ENCODE measurements around the gene DERL3.

DERL3 gene

DNA sequence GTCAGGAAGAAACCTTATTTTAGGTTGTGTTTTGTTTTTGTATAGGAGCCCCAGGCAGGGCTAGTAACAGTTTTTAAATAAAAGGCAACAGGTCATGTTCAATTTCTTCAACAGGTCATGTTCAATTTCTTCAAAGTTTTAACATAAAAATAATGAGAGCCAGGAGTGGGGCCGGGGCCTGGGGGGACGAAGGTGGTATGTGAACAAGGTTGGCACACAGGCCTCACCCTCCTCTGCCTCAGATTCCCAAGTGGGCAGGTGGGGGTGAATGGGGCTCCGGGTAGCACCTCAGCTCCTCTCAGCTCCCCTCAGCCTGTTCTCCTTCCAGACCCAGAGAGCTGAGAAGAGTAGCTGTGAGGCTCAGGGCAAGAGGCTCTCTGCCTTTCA lies 4.4 kb downstream of the DERL3 start:
- H3K27me3 Mint-ChIP-seq (ENCODE audit: low read depth) = no peaks in the 10 kb centered on the region
- peaks cover 40% of the 10 kb centered on the region for H3K4me1 Mint-ChIP-seq
- H3K4me3 Mint-ChIP-seq = no peak overlapping the region
- H3K9me3 Mint-ChIP-seq = peaks cover 3% of the 10 kb centered on the region
- no peak overlapping the region for H3K27ac Mint-ChIP-seq
- peaks cover 26% of the 10 kb centered on the region for H3K36me3 Mint-ChIP-seq (ENCODE audit: low read depth)
- TF ChIP-seq, protein P1, sequence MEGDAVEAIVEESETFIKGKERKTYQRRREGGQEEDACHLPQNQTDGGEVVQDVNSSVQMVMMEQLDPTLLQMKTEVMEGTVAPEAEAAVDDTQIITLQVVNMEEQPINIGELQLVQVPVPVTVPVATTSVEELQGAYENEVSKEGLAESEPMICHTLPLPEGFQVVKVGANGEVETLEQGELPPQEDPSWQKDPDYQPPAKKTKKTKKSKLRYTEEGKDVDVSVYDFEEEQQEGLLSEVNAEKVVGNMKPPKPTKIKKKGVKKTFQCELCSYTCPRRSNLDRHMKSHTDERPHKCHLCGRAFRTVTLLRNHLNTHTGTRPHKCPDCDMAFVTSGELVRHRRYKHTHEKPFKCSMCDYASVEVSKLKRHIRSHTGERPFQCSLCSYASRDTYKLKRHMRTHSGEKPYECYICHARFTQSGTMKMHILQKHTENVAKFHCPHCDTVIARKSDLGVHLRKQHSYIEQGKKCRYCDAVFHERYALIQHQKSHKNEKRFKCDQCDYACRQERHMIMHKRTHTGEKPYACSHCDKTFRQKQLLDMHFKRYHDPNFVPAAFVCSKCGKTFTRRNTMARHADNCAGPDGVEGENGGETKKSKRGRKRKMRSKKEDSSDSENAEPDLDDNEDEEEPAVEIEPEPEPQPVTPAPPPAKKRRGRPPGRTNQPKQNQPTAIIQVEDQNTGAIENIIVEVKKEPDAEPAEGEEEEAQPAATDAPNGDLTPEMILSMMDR (IDR thresholded peaks at IDR 0.05; ENCODE audit: unreplicated experiment in 3 of 3) = no peak

GRCh38 chr22:23833911-23834317 lies 4.9 kb downstream of the DERL3 start:
- peaks cover 31% of the 10 kb centered on the region for H3K36me3 Mint-ChIP-seq (ENCODE audit: low read depth)

GRCh38 chr22:23833017-23833751 lies 5.6 kb downstream of the DERL3 start:
- H3K4me3 Mint-ChIP-seq = no peak overlapping the region
- peaks cover 3% of the 10 kb centered on the region for H3K9me3 Mint-ChIP-seq
- no peaks in the 10 kb centered on the region for H3K27me3 Mint-ChIP-seq (ENCODE audit: low read depth)
- H3K4me1 Mint-ChIP-seq = peaks cover 32% of the 10 kb centered on the region
- H3K27ac Mint-ChIP-seq = no peak overlapping the region
- TF ChIP-seq, protein P1 (IDR thresholded peaks at IDR 0.05; ENCODE audit: unreplicated experiment in 3 of 3) = no peak
- peaks cover 35% of the 10 kb centered on the region for H3K36me3 Mint-ChIP-seq (ENCODE audit: low read depth)

More at GRCh38 chr22:23833911-23834317, 4.9 kb downstream of the DERL3 start:
- peaks cover 3% of the 10 kb centered on the region for H3K9me3 Mint-ChIP-seq
- TF ChIP-seq, protein P1 (IDR thresholded peaks at IDR 0.05; ENCODE audit: unreplicated experiment in 3 of 3) = no peak
- H3K4me1 Mint-ChIP-seq = peaks cover 35% of the 10 kb centered on the region
- no peaks in the 10 kb centered on the region for H3K27me3 Mint-ChIP-seq (ENCODE audit: low read depth)
- H3K4me3 Mint-ChIP-seq = no peak overlapping the region
- no peak overlapping the region for H3K27ac Mint-ChIP-seq

GRCh38 chr22:23832226-23833016 lies 6.4 kb downstream of the DERL3 start:
- no peak overlapping the region for H3K4me3 Mint-ChIP-seq
- TF ChIP-seq, protein P1 (IDR thresholded peaks at IDR 0.05; ENCODE audit: unreplicated experiment in 3 of 3) = no peak
- no peaks in the 10 kb centered on the region for H3K27me3 Mint-ChIP-seq (ENCODE audit: low read depth)
- peaks cover 24% of the 10 kb centered on the region for H3K4me1 Mint-ChIP-seq
- H3K9me3 Mint-ChIP-seq = peaks cover 3% of the 10 kb centered on the region
- H3K36me3 Mint-ChIP-seq (ENCODE audit: low read depth) = peaks cover 38% of the 10 kb centered on the region
- H3K27ac Mint-ChIP-seq = peak overlapping the region in 1 of 3 experiments; percentile 16

DNA sequence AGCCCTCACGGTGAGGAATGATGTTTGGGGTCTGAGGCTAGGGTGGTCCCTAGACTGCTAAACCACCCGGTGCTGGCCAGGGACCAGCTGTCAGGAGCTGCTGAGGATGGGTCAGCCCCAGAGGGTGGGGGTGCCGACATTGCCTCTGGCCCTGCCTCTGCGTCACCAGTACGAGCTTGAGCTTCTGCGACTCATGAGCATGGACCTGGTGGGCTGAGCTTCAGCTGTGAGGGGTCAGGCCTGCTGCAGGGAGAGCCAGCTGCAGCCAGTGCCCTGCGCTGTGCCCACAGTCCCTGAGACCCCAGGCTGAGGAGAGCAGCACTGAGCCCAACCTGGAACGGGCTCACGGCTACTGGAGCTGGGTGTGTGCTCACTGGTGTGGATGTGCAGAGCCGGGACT lies 7.0 kb downstream of the DERL3 start:
- Mint-ChIP-seq H3K4me1 (peaks cover 21% of the 10 kb centered on the region), H3K27ac (no peak overlapping the region), H3K36me3 (ENCODE audit: low read depth) (peaks cover 42% of the 10 kb centered on the region), H3K4me3 (no peak overlapping the region), H3K9me3 (peaks cover 3% of the 10 kb centered on the region), H3K27me3 (ENCODE audit: low read depth) (no peaks in the 10 kb centered on the region)
- TF ChIP-seq, protein P1 (IDR thresholded peaks at IDR 0.05; ENCODE audit: unreplicated experiment in 3 of 3) = no peak
